ENCODE data around the gene GTF3C4.
A peak's percentile ranks its signal among the peaks of the same experiment; 100 is the strongest.
"Not testable (repeated sequence)": the region's sequence is repeated elsewhere in the genome, so short reads cannot be mapped to it uniquely, and the experiment has no call there.

GTF3C4 gene

GRCh38 chr9:132698989-132699388 lies 28.7 kb downstream of the GTF3C4 start:
- peak; percentile 25 for DNase-seq (ENCODE audit: low read depth)

- DNase-seq (ENCODE audit: low read depth), result peak; percentile 33
These were observed 29.7 kb downstream of the GTF3C4 start for GRCh38 chr9:132699956-132700355.

GRCh38 chr9:132702254-132702653 lies 32.0 kb downstream of the GTF3C4 start:
- no peak for DNase-seq (ENCODE audit: low read depth)

- peak; percentile 79 for DNase-seq (ENCODE audit: low read depth)
These were observed 33.1 kb downstream of the GTF3C4 start for GRCh38 chr9:132703336-132703735.

GRCh38 chr9:132708239-132708638 lies 38.0 kb downstream of the GTF3C4 start:
- DNase-seq (ENCODE audit: low read depth), result no peak

GRCh38 chr9:132708769-132709430 lies 38.6 kb downstream of the GTF3C4 start:
- no peak for DNase-seq (ENCODE audit: low read depth)

GRCh38 chr9:132710333-132710732 lies 40.1 kb downstream of the GTF3C4 start:
- DNase-seq (ENCODE audit: low read depth), result no peak

GRCh38 chr9:132711152-132711551 lies 40.9 kb downstream of the GTF3C4 start:
- not testable (repeated sequence) for DNase-seq (ENCODE audit: low read depth)

- no peak for DNase-seq (ENCODE audit: low read depth)
These were observed 41.6 kb downstream of the GTF3C4 start for GRCh38 chr9:132711846-132712245.

- DNase-seq (ENCODE audit: low read depth), result no peak
These were observed 42.5 kb downstream of the GTF3C4 start for GRCh38 chr9:132712753-132713152.

GRCh38 chr9:132716007-132716406 lies 45.7 kb downstream of the GTF3C4 start:
- no peak for DNase-seq (ENCODE audit: low read depth)

GRCh38 chr9:132717326-132717945 lies 47.2 kb downstream of the GTF3C4 start:
- no peak for DNase-seq (ENCODE audit: low read depth)

- not testable (repeated sequence) for DNase-seq (ENCODE audit: low read depth)
These were observed 48.2 kb downstream of the GTF3C4 start for GRCh38 chr9:132718381-132718928.

- DNase-seq (ENCODE audit: low read depth), result no peak
These were observed 51.4 kb downstream of the GTF3C4 start for GRCh38 chr9:132721661-132722060.

GRCh38 chr9:132722564-132723065 lies 52.4 kb downstream of the GTF3C4 start:
- no peak for DNase-seq (ENCODE audit: low read depth)

GRCh38 chr9:132723809-132724208 lies 53.5 kb downstream of the GTF3C4 start:
- DNase-seq (ENCODE audit: low read depth), result no peak

- DNase-seq (ENCODE audit: low read depth), result no peak
These were observed 55.0 kb downstream of the GTF3C4 start for GRCh38 chr9:132725306-132725705.

GRCh38 chr9:132726576-132727130 lies 56.4 kb downstream of the GTF3C4 start:
- no peak for DNase-seq (ENCODE audit: low read depth)

- DNase-seq (ENCODE audit: low read depth), result no peak
These were observed 57.8 kb downstream of the GTF3C4 start for GRCh38 chr9:132728071-132728470.

- no peak for DNase-seq (ENCODE audit: low read depth)
These were observed 58.2 kb downstream of the GTF3C4 start for GRCh38 chr9:132728497-132728896.

- no peak for DNase-seq (ENCODE audit: low read depth)
These were observed 59.1 kb downstream of the GTF3C4 start for GRCh38 chr9:132729235-132729890.

Measured in iris pigment epithelial cell (primary cell).